GM18873 (cell line): ENCODE data around the gene IRX5.
A peak's percentile ranks its signal among the peaks of the same experiment; 100 is the strongest.

ENCODE experiments used
- ATAC-seq: cut with Tn5 transposase; IDR thresholded peaks from one replicate; pipeline ENCODE4 v1.9.1; 2021; ENCODE audit warnings: mild to moderate bottlenecking, moderate library complexity, moderate number of reproducible peaks; ENCODE audit not compliant: unreplicated experiment, low FRiP score

IRX5 gene

GRCh38 chr16:54930005-54930868 is at the start of gene IRX5:
Gene IRX5 (plus strand): TSS chr16:54930865. CDS start chr16:54931199, 334 bp downstream.
- ATAC-seq, result no peak

GRCh38 chr16:54882556-54882955 is 48.1 kb upstream of the IRX5 start:
- ATAC-seq, result no peak

- no peak for ATAC-seq
Measured at GRCh38 chr16:54883358-54883757, 47.3 kb upstream of the IRX5 start.

GRCh38 chr16:54886078-54886477 is 44.6 kb upstream of the IRX5 start:
- no peak for ATAC-seq

GRCh38 chr16:54890381-54890780 is 40.3 kb upstream of the IRX5 start:
- no peak for ATAC-seq

- no peak for ATAC-seq
Measured at GRCh38 chr16:54891346-54891745, 39.3 kb upstream of the IRX5 start.

- no peak for ATAC-seq
Measured at GRCh38 chr16:54892981-54893380, 37.7 kb upstream of the IRX5 start.

- no peak for ATAC-seq
Measured at GRCh38 chr16:54897930-54898329, 32.7 kb upstream of the IRX5 start.

- no peak for ATAC-seq
Measured at GRCh38 chr16:54901606-54902005, 29.1 kb upstream of the IRX5 start.

- ATAC-seq, result no peak
Measured at GRCh38 chr16:54903047-54903446, 27.6 kb upstream of the IRX5 start.

- ATAC-seq, result no peak
Measured at GRCh38 chr16:54911079-54911478, 19.6 kb upstream of the IRX5 start.

GRCh38 chr16:54912720-54913119 is 17.9 kb upstream of the IRX5 start:
- no peak for ATAC-seq

GRCh38 chr16:54921206-54921824 is 9.3 kb upstream of the IRX5 start:
- no peak for ATAC-seq

- no peak for ATAC-seq
Measured at GRCh38 chr16:54923055-54923473, 7.6 kb upstream of the IRX5 start.

- no peak for ATAC-seq
Measured at GRCh38 chr16:54923988-54924387, 6.7 kb upstream of the IRX5 start.

- ATAC-seq, result no peak
Measured at GRCh38 chr16:54926166-54926838, 4.4 kb upstream of the IRX5 start.

- ATAC-seq, result no peak
Measured at GRCh38 chr16:54927125-54928015, 3.3 kb upstream of the IRX5 start.

GRCh38 chr16:54928016-54928356 is 2.7 kb upstream of the IRX5 start:
- ATAC-seq, result no peak

- peak; percentile 20 for ATAC-seq
Measured at GRCh38 chr16:54928411-54929089, 2.1 kb upstream of the IRX5 start.
